HepG2 (cell line): ENCODE results near the gene MCC. TPM values are rescaled to one million over a fixed set of nuclear protein-coding genes. Genes with fewer than 3 reads are reported as not detected.

Experiments used
- DMAP1 ChIP-seq: IDR thresholded peaks from 2 replicates; pipeline ENCODE4 v1.6.1; 2016
- ERF ChIP-seq: IDR thresholded peaks from 2 replicates; pipeline ENCODE4 v1.6.1; 2018; ENCODE audit warnings: missing biosample characterization, missing genetic modification reagents
- HMGXB3 ChIP-seq: sonication (generic); formaldehyde crosslinking; IDR thresholded peaks from 2 replicates; pipeline ENCODE4 v1.4.0; 2020; ENCODE audit warnings: missing genetic modification reagents, borderline replicate concordance
- HOXA3 ChIP-seq: sonication (generic); formaldehyde crosslinking; IDR thresholded peaks from 2 replicates; pipeline ENCODE4 v1.5.0; 2020; ENCODE audit warnings: missing genetic modification reagents
- KAT2B ChIP-seq: fragments of 150-350 bp; IDR thresholded peaks from 2 replicates; pipeline ENCODE4 v1.6.1; 2014; ENCODE audit warnings: low read depth, low read length, borderline replicate concordance
- KAT7 ChIP-seq: IDR thresholded peaks from 2 replicates; pipeline ENCODE4 v1.6.1; 2018; ENCODE audit warnings: borderline replicate concordance, missing compliant biosample characterization
- KDM5B ChIP-seq: sonication (generic); formaldehyde crosslinking; IDR thresholded peaks from 2 replicates; pipeline ENCODE4 v1.4.0; 2020; ENCODE audit warnings: missing genetic modification reagents, mild to moderate bottlenecking, borderline replicate concordance
- NR2F6 ChIP-seq, 2 experiments: IDR thresholded peaks; 2 replicates each; pipeline ENCODE4 v1.6.1; 2016; ENCODE audit warnings: antibody characterized with exemption in 1 of 2, mild to moderate bottlenecking in 1 of 2
- POGZ ChIP-seq: sonication (generic); formaldehyde crosslinking; IDR thresholded peaks from 2 replicates; pipeline ENCODE4 v1.4.0; 2020; ENCODE audit warnings: mild to moderate bottlenecking, missing genetic modification reagents
- RBM39 ChIP-seq: fragments of 200-400 bp; formaldehyde crosslinking; IDR thresholded peaks from one replicate; pipeline ENCODE4 v1.6.1; 2018; ENCODE audit warnings: antibody characterized with exemption, mild to moderate bottlenecking, low read depth, low read length; ENCODE audit not compliant: poor library complexity, severe bottlenecking
- ZFP62 ChIP-seq: sonication (generic); formaldehyde crosslinking; IDR thresholded peaks from 2 replicates; pipeline ENCODE4 v1.4.0; 2020; ENCODE audit warnings: missing genetic modification reagents
- ZNF530 ChIP-seq: sonication (generic); formaldehyde crosslinking; IDR thresholded peaks from 2 replicates; pipeline ENCODE4 v1.5.0; 2020; ENCODE audit warnings: low read depth, mild to moderate bottlenecking, missing genetic modification reagents
- polyA plus RNA-seq, 8 experiments: library from polyadenylated mRNA; depleted of rRNA in 3 of 8; stranded (reverse) in 7 of 8; unstranded in 1 of 8; fragments of >200 nt; fragmentation: Illumina TruSeq in 4 of 8; extraction: Trizol in 4 of 8; gene quantifications; 2 replicates each; pipeline versions ENCODE4 v1.2.1 to v1.2.3, GENCODE V29; 2011 to 2016; ENCODE audit warnings: low read depth in 4 of 8, missing spikeins in 1 of 8, mixed read lengths in 1 of 8; ENCODE audit not compliant: insufficient read depth in 1 of 8
- total RNA-seq, 5 experiments: library from RNA; depleted of rRNA; stranded (reverse); fragments of >200 nt; fragmentation: Illumina TruSeq; extraction: Trizol; gene quantifications; 2 replicates each; pipeline ENCODE4 v1.2.3, GENCODE V29; 2016; ENCODE audit warnings: low read depth in 1 of 5
- TF ChIP-seq, protein P1 (sequence below): sonication (generic); formaldehyde crosslinking; IDR thresholded peaks from 2 replicates; pipeline ENCODE4 v1.4.0; 2020; ENCODE audit warnings: missing genetic modification reagents
- TF ChIP-seq, protein P2 (sequence below): IDR thresholded peaks from 2 replicates; pipeline ENCODE4 v1.6.1; 2016; ENCODE audit warnings: low read depth, borderline replicate concordance
- TF ChIP-seq, protein P3 (sequence below): sonication (generic); formaldehyde crosslinking; IDR thresholded peaks from 2 replicates; pipeline ENCODE4 v1.4.0; 2020; ENCODE audit warnings: mild to moderate bottlenecking, low read depth, missing genetic modification reagents
- TF ChIP-seq, protein P4 (sequence below): sonication (generic); formaldehyde crosslinking; IDR thresholded peaks from 2 replicates; pipeline ENCODE4 v1.9.0; 2022; ENCODE audit warnings: low read depth, missing genetic modification reagents
- TF ChIP-seq, protein P5 (sequence below): IDR thresholded peaks from 2 replicates; pipeline ENCODE4 v1.6.1; 2016; ENCODE audit warnings: missing biosample characterization, missing genetic modification reagents, low read depth

Gene MCC
- total and polyA plus RNA-seq, 2 of the 13 experiments (the other 11 are each of a cell fraction or from before 2014, with no cell fraction given), result 0.55 to 2.4 TPM

DNA sequence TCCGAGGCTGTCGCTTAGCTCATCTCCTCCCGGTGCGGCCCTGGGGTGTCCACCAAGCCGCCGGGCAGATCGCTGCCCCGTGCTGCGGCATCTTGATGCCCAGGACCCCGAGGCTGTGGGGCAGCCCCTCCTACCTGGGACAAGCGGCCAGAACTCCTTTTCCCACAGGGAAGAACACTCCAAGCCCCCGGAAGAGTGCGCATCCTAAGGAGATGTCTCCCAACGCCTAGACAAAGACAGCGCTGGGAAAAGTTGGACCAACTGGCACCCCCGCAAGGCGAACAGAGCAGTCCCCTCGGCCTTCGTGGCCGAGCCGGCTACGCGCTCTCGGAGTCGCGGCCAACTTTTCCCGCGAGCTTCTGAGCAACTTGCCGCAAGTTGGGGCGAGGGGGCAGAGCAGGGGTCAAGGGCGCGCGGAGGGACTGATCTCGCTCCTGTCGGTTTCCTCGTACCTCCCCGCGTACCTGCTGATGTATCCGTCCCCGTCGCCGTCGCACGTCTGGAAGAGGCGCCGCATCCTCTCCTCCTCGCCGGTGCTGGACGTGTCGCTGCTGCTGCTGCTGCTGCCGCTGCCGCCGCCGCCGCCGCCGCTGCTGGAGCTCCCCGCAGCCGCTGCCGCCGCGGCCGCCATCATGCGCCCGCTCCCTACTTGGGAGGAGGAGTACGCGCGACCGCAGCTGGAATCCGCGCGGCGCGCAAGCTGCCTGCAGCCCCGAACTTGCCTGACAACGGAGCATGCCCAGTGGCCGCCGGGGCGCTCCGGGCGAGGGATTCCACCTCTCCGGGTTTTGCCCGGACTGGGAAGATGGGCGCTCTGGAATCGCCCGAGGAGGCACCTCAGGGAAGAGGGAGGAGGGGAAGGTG is at the start of gene MCC (continued):
- TF ChIP-seq, protein P1, sequence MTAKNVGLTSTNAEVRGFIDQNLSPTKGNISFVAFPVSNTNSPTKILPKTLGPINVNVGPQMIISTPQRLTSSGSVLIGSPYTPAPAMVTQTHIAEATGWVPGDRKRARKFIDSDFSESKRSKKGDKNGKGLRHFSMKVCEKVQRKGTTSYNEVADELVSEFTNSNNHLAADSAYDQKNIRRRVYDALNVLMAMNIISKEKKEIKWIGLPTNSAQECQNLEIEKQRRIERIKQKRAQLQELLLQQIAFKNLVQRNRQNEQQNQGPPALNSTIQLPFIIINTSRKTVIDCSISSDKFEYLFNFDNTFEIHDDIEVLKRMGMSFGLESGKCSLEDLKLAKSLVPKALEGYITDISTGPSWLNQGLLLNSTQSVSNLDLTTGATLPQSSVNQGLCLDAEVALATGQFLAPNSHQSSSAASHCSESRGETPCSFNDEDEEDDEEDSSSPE (CRISPR knock-in tag), result 0 out of 2 replicates have a peak, but pooled peaks have one; percentile 50
- TF ChIP-seq, protein P2, sequence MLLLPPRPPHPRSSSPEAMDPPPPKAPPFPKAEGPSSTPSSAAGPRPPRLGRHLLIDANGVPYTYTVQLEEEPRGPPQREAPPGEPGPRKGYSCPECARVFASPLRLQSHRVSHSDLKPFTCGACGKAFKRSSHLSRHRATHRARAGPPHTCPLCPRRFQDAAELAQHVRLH (CRISPR knock-in tag), result no peak
- TF ChIP-seq KAT7 (CRISPR knock-in tag) (0 out of 2 replicates have a peak, but pooled peaks have one; percentile 46), DMAP1 (CRISPR knock-in tag) (peak; percentile 54; the same call in 1 of the 2 replicates), RBM39 (no peak), ERF (CRISPR knock-in tag) (no peak), POGZ (peak; percentile 36; the same call in 1 of the 2 replicates), KAT2B (no peak), NR2F6 (IDR thresholded peaks at IDR 0.05) (no peak; the same call in 1 of the 2 replicates), NR2F6 (CRISPR knock-in tag; IDR thresholded peaks at IDR 0.05) (no peak), ZNF530 (CRISPR knock-in tag) (no peak), HOXA3 (CRISPR knock-in tag) (peak; percentile 73), ZFP62 (no peak), HMGXB3 (CRISPR knock-in tag) (no peak), KDM5B (CRISPR knock-in tag) (peak; percentile 54; the same call in 1 of the 2 replicates)
- TF ChIP-seq, protein P3, sequence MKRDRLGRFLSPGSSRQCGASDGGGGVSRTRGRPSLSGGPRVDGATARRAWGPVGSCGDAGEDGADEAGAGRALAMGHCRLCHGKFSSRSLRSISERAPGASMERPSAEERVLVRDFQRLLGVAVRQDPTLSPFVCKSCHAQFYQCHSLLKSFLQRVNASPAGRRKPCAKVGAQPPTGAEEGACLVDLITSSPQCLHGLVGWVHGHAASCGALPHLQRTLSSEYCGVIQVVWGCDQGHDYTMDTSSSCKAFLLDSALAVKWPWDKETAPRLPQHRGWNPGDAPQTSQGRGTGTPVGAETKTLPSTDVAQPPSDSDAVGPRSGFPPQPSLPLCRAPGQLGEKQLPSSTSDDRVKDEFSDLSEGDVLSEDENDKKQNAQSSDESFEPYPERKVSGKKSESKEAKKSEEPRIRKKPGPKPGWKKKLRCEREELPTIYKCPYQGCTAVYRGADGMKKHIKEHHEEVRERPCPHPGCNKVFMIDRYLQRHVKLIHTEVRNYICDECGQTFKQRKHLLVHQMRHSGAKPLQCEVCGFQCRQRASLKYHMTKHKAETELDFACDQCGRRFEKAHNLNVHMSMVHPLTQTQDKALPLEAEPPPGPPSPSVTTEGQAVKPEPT (CRISPR knock-in tag), result no peak
- TF ChIP-seq, protein P4, sequence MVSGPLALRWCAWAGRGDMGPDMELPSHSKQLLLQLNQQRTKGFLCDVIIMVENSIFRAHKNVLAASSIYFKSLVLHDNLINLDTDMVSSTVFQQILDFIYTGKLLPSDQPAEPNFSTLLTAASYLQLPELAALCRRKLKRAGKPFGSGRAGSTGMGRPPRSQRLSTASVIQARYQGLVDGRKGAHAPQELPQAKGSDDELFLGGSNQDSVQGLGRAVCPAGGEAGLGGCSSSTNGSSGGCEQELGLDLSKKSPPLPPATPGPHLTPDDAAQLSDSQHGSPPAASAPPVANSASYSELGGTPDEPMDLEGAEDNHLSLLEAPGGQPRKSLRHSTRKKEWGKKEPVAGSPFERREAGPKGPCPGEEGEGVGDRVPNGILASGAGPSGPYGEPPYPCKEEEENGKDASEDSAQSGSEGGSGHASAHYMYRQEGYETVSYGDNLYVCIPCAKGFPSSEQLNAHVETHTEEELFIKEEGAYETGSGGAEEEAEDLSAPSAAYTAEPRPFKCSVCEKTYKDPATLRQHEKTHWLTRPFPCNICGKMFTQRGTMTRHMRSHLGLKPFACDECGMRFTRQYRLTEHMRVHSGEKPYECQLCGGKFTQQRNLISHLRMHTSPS (CRISPR knock-in tag), result no peak
- TF ChIP-seq, protein P5, sequence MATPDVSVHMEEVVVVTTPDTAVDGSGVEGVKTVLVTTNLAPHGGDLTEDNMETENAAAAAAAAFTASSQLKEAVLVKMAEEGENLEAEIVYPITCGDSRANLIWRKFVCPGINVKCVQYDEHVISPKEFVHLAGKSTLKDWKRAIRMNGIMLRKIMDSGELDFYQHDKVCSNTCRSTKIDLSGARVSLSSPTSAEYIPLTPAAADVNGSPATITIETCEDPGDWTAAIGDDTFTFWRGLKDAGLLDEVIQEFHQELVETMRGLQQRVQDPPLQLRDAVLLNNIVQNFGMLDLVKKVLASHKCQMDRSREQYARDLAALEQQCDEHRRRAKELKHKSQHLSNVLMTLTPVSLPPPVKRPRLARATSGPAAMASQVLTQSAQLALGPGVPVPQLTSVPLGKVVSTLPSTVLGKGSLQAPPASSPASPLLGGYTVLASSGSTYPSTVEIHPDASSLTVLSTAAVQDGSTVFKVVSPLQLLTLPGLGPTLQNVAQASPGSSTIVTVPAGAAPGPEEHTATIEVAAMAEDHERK (CRISPR knock-in tag), result no peak
